ENCODE results near the gene KCNF1. TPM values are rescaled to one million over a fixed set of nuclear protein-coding genes. Genes with fewer than 3 reads are reported as not detected.
"Not testable (repeated sequence)": the region's sequence is repeated elsewhere in the genome, so short reads cannot be mapped to it uniquely, and the experiment has no call there.

Gene KCNF1
- total RNA-seq, 2 experiments from 2014 or later, result not detected

- Mint-ChIP-seq H3K27me3 (peaks cover 9% of the 10 kb centered on the region), H3K4me1 (ENCODE audit: low read depth) (peaks cover 6% of the 10 kb centered on the region), H3K27ac (no peak overlapping the region), H3K36me3 (ENCODE audit: low read depth) (peaks cover 5% of the 10 kb centered on the region), H3K9me3 (peaks cover 5% of the 10 kb centered on the region), H3K4me3 (no peak overlapping the region)
- ChIA-PET POLR2A (no interaction called here), CTCF (interaction anchor here (0.6 to 0.8 kb wide), 2 partner anchors 630 to 738 kb away, joined by 3 read pairs; no protein-coding TSS in a partner anchor)
- intact Hi-C loops (cut with micrococcal nuclease), result no loop called here
- ATAC-seq (no peak), DNase-seq (no peak)
- no peak for TF ChIP-seq CTCF (IDR thresholded peaks at IDR 0.05)
Measured at GRCh38 chr2:10954856-10955818, 43.4 kb downstream of the KCNF1 start.

GRCh38 chr2:10956006-10956790, 44.5 kb downstream of the KCNF1 start:
- Mint-ChIP-seq H3K9me3 (peaks cover 5% of the 10 kb centered on the region), H3K27ac (no peak overlapping the region), H3K4me1 (ENCODE audit: low read depth) (peaks cover 6% of the 10 kb centered on the region), H3K36me3 (ENCODE audit: low read depth) (peaks cover 5% of the 10 kb centered on the region), H3K4me3 (no peak overlapping the region), H3K27me3 (peaks cover 9% of the 10 kb centered on the region)
- POLR2A ChIA-PET, result no interaction called here
- CTCF ChIA-PET, result no interaction called here
- intact Hi-C loops (cut with micrococcal nuclease), result no loop called here
- ATAC-seq (no peak), DNase-seq (no peak)
- TF ChIP-seq CTCF (IDR thresholded peaks at IDR 0.05), result no peak

- no peak for DNase-seq
- intact Hi-C loops (cut with micrococcal nuclease), result no loop called here
- no peak for ATAC-seq
- no peak overlapping the region for H3K27ac Mint-ChIP-seq
- H3K4me3 Mint-ChIP-seq, result no peak overlapping the region
- peaks cover 5% of the 10 kb centered on the region for H3K9me3 Mint-ChIP-seq
- ChIA-PET CTCF (no interaction called here), POLR2A (no interaction called here)
- H3K27me3 Mint-ChIP-seq, result peaks cover 10% of the 10 kb centered on the region
- no peak for TF ChIP-seq CTCF (IDR thresholded peaks at IDR 0.05)
- peaks cover 5% of the 10 kb centered on the region for H3K36me3 Mint-ChIP-seq (ENCODE audit: low read depth)
- H3K4me1 Mint-ChIP-seq (ENCODE audit: low read depth), result peaks cover 6% of the 10 kb centered on the region
Measured at GRCh38 chr2:10957391-10957790, 45.7 kb downstream of the KCNF1 start.

- peaks cover 16% of the 10 kb centered on the region for H3K27me3 Mint-ChIP-seq
- ATAC-seq; H3K27ac Mint-ChIP-seq; DNase-seq; H3K4me3 Mint-ChIP-seq; POLR2A ChIA-PET; H3K9me3 Mint-ChIP-seq; H3K4me1 Mint-ChIP-seq (ENCODE audit: low read depth); intact Hi-C loops (cut with micrococcal nuclease); H3K36me3 Mint-ChIP-seq (ENCODE audit: low read depth): not testable (repeated sequence)
- CTCF ChIA-PET, result interaction anchor here (1.8 kb wide), 1 partner anchor 123 kb away, joined by 4 read pairs; no protein-coding TSS in a partner anchor
Measured at GRCh38 chr2:10958452-10958851, 46.7 kb downstream of the KCNF1 start.

- H3K4me1 Mint-ChIP-seq (ENCODE audit: low read depth), result no peaks in the 10 kb centered on the region
- no peaks in the 10 kb centered on the region for H3K9me3 Mint-ChIP-seq
- peaks cover 19% of the 10 kb centered on the region for H3K27me3 Mint-ChIP-seq
- TF ChIP-seq CTCF (IDR thresholded peaks at IDR 0.05), result no peak
- no peaks in the 10 kb centered on the region for H3K36me3 Mint-ChIP-seq (ENCODE audit: low read depth)
- ATAC-seq (no peak), DNase-seq (no peak)
- ChIA-PET CTCF (interaction anchor here (0.9 to 1.2 kb wide), 3 partner anchors 125 to 129 kb away, joined by 3 to 4 read pairs (median 4); no protein-coding TSS in a partner anchor), POLR2A (no interaction called here)
- intact Hi-C loops (cut with micrococcal nuclease), result no loop called here
- H3K27ac Mint-ChIP-seq, result no peak overlapping the region
- no peak overlapping the region for H3K4me3 Mint-ChIP-seq
Measured at GRCh38 chr2:10960606-10961489, 49.1 kb downstream of the KCNF1 start.

Measured in activated CD8-positive, alpha-beta T cell treated with anti-CD3 and anti-CD28 coated beads for 36 hours (primary cell).